ENCODE measurements around the gene AFP.

The AFP gene

GRCh38 chr4:73419106-73420038, 16.6 kb upstream of the AFP start:
- TF ChIP-seq, protein P1, sequence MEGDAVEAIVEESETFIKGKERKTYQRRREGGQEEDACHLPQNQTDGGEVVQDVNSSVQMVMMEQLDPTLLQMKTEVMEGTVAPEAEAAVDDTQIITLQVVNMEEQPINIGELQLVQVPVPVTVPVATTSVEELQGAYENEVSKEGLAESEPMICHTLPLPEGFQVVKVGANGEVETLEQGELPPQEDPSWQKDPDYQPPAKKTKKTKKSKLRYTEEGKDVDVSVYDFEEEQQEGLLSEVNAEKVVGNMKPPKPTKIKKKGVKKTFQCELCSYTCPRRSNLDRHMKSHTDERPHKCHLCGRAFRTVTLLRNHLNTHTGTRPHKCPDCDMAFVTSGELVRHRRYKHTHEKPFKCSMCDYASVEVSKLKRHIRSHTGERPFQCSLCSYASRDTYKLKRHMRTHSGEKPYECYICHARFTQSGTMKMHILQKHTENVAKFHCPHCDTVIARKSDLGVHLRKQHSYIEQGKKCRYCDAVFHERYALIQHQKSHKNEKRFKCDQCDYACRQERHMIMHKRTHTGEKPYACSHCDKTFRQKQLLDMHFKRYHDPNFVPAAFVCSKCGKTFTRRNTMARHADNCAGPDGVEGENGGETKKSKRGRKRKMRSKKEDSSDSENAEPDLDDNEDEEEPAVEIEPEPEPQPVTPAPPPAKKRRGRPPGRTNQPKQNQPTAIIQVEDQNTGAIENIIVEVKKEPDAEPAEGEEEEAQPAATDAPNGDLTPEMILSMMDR (IDR thresholded peaks at IDR 0.05; ENCODE audit: low read depth, low read length) = no peak
- Histone ChIP-seq H3K36me3 (no peaks in the 10 kb centered on the region), H3K9me3 (ENCODE audit: severe bottlenecking) (no peaks in the 10 kb centered on the region), H3K4me3 (ENCODE audit: low read depth, low read length) (no peak overlapping the region), H3K27me3 (ENCODE audit: insufficient read depth, low read depth, severe bottlenecking) (no peaks in the 10 kb centered on the region), H3K27ac (no peak overlapping the region)
- no peak for DNase-seq

- no peak for DNase-seq
- Histone ChIP-seq H3K27ac (no peak overlapping the region), H3K4me3 (ENCODE audit: low read depth, low read length) (no peak overlapping the region), H3K27me3 (ENCODE audit: insufficient read depth, low read depth, severe bottlenecking) (no peaks in the 10 kb centered on the region), H3K9me3 (ENCODE audit: severe bottlenecking) (no peaks in the 10 kb centered on the region), H3K36me3 (no peaks in the 10 kb centered on the region)
- TF ChIP-seq, protein P1 (IDR thresholded peaks at IDR 0.05; ENCODE audit: low read depth, low read length) = no peak
Observed at GRCh38 chr4:73420615-73421014, 15.4 kb upstream of the AFP start.

GRCh38 chr4:73421708-73422457, 14.1 kb upstream of the AFP start:
- Histone ChIP-seq H3K36me3 (no peaks in the 10 kb centered on the region), H3K4me3 (ENCODE audit: low read depth, low read length) (no peak overlapping the region), H3K9me3 (ENCODE audit: severe bottlenecking) (no peaks in the 10 kb centered on the region), H3K27me3 (ENCODE audit: insufficient read depth, low read depth, severe bottlenecking) (no peaks in the 10 kb centered on the region), H3K27ac (no peak overlapping the region)
- DNase-seq = no peak
- TF ChIP-seq, protein P1 (IDR thresholded peaks at IDR 0.05; ENCODE audit: low read depth, low read length) = no peak

DNA sequence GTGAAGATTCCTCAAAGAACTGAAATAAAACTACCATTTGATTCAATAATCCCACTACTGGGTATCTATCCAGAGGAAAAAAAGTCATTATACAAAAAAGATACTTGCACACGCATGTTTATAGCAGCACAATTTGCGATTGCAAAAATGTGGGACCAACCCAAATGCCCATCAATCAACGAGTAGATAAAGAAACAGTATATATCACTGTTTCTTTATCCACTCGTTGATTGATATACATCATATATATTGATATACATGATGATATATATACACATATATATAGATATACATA, 13.6 kb upstream of the AFP start:
- Histone ChIP-seq H3K4me3 (ENCODE audit: low read depth, low read length) (no peak overlapping the region), H3K27ac (no peak overlapping the region), H3K27me3 (ENCODE audit: insufficient read depth, low read depth, severe bottlenecking) (no peaks in the 10 kb centered on the region), H3K36me3 (no peaks in the 10 kb centered on the region), H3K9me3 (ENCODE audit: severe bottlenecking) (no peaks in the 10 kb centered on the region)
- TF ChIP-seq, protein P1 (IDR thresholded peaks at IDR 0.05; ENCODE audit: low read depth, low read length) = no peak
- DNase-seq = no peak

GRCh38 chr4:73423184-73423583, 12.8 kb upstream of the AFP start:
- no peaks in the 10 kb centered on the region for H3K36me3 ChIP-seq
- no peaks in the 10 kb centered on the region for H3K27me3 ChIP-seq (ENCODE audit: insufficient read depth, low read depth, severe bottlenecking)
- TF ChIP-seq, protein P1 (IDR thresholded peaks at IDR 0.05; ENCODE audit: low read depth, low read length) = no peak
- no peaks in the 10 kb centered on the region for H3K9me3 ChIP-seq (ENCODE audit: severe bottlenecking)
- DNase-seq = no peak
- H3K4me3 ChIP-seq (ENCODE audit: low read depth, low read length) = no peak overlapping the region
- no peak overlapping the region for H3K27ac ChIP-seq

All from WERI-Rb-1 (cell line).